ENCODE measurements around the gene ST6GAL1. TPM values are rescaled to one million over a fixed set of nuclear protein-coding genes. Genes with fewer than 3 reads are reported as not detected.
"Not testable (repeated sequence)": the region's sequence is repeated elsewhere in the genome, so short reads cannot be mapped to it uniquely, and the experiment has no call there.

Gene ST6GAL1
- total RNA-seq, 2 experiments from 2014 or later: 101 to 104 TPM

DNA sequence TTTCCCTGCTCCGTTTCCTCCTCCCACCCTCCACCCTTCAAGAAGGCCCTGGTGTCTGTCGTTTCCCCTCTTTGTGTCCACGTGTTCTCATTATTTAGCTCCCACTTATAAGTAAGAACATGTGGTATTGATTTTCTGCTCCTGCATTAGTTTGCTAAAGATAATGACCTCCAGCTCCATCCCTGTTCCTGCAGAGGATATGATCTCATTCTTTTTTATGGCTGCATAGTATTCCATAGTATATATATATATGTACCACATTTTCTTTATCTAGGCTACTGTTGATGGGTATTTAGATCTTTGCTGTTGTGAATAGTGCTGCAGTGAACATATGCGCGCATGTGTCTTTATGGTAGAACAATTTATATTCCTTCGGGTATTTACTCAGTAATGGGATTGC, 4.8 kb downstream of the ST6GAL1 start:
- CTCF ChIA-PET: no interaction called here
- POLR2A ChIA-PET: no interaction called here

DNA sequence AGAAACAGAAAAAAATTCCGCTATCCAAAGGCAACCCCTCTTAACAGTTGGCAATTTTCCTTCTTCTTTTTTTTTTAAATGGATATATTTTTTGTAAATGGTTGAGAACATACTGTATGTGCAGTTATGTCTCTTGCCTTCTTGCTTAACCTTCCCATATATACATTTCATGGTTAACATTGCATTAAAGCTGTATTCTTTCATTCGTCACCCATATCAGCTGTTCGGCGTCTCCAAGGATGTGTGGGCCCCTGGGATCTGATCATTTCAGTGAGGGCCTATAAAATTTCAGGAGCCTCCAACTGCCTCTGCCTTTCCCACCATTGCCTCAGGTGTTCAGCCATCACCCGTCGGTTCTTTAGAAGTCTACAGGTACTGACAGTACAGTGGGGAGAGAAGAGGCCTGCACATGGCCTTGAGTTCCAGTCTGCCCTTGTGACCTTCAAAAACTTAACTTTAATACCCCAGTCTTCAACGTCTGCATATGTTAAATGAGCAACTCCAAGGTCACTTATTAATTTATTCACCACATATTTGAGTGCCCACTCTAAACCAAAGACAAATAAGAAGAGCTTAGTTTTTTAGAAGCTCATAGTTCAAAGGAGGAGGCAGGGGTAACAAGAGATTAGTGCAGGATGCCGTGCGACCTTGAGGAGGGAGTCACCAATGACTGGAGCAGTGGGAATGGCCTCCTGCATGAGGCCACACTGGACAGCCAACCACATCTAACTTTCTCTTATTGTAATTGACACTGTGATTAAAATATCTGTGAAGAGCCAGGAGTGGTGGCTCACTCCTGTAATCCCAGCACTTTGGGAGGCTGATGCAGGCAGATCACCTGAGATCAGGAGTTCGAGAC, 6.9 kb downstream of the ST6GAL1 start:
- ChIA-PET CTCF (interaction anchor here (1.1 kb wide), 1 partner anchor 13 kb away, joined by 3 read pairs; no protein-coding TSS in a partner anchor), POLR2A (no interaction called here)

DNA sequence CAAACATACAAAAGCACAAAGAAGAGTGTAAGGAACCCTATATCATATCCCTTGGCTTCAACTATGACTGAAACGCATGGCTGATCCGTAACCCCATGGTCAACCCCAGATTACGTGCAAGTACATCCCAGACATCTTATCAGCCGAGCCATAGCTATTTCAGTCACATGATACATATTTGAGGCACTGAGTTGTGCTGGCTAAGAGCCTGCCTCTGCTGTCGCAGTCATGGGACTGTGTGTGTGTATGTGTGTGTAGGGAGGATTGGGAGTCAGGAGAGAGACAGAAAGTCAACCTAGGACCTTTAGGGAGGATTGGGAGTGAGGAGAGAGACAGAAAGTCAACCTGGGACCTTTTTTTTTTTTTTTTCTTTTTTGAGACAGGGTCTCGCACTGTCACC, 8.4 kb downstream of the ST6GAL1 start:
- POLR2A ChIA-PET: interaction anchor here (0.6 kb wide), 1 partner anchor 91 kb away, joined by 5 read pairs; no protein-coding TSS in a partner anchor
- CTCF ChIA-PET: no interaction called here

DNA sequence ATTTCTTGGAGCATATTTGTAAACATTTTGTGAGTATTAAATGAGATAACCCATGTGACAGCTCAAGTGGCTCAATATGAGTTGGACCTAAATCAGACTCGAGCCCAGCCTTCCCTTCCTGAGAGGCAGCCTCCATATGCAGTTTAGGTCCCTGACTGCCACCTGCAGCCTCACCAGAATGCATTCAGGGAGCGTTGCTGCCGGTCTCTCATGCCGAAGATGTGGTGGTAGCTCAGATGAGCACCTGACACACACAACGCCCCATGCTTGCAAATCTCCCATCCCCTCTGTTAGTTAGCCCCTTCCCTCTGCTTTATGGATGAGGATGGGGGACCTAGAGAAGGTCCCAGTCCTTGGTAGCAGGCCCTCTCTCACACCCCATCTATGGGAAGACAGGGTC, 9.2 kb downstream of the ST6GAL1 start:
- CTCF ChIA-PET: no interaction called here
- POLR2A ChIA-PET: no interaction called here

DNA sequence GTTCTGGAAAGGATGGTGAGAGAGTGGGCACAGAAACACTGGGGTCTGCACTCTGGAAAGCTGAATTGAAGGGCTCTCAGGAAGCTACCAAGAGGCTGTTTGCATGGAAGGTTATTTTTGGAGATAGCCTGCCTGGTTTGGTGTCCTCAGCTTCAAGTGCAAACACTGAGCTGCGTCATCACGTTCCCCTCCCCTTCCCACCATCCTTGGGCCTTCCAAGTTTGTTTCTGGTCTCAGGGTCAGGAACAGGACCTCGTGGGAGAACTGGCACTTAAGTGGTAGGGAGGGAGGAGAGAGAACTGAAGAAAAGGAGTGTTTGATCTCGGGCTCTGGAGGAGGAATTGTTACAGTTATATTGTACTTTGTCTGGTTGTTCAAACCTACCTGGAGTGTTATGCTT, 10.6 kb downstream of the ST6GAL1 start:
- CTCF ChIA-PET: interaction anchor here (0.6 kb wide), 1 partner anchor 23 kb away, joined by 4 read pairs; no protein-coding TSS in a partner anchor
- POLR2A ChIA-PET: interaction anchor here (0.6 kb wide), 1 partner anchor 18 kb away, joined by 3 read pairs; no protein-coding TSS in a partner anchor

DNA sequence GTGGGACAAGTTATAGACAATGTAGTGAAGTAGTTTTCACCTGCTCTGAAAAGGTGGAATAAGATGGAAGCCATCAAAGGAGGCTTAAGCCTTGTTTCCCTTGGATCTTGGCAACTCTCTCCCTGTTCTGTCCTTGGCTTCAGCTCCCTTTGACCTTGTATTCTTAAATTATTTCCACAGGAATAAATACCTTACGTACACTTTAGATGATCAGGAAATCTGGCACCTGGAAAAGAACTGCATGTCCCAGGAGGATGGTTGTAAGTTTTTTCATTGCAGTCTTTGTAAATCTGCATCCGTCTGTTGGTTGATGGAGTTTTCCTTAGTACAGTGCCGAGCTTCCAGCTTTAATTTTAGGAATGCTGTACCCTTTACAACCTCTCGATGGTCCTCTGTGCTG, 11.8 kb downstream of the ST6GAL1 start:
- ChIA-PET POLR2A (no interaction called here), CTCF (interaction anchor here (1.2 to 1.7 kb wide), 2 partner anchors 10 to 198 kb away, joined by 3 to 4 read pairs; partner anchors contain the start of gene RPL39L)

DNA sequence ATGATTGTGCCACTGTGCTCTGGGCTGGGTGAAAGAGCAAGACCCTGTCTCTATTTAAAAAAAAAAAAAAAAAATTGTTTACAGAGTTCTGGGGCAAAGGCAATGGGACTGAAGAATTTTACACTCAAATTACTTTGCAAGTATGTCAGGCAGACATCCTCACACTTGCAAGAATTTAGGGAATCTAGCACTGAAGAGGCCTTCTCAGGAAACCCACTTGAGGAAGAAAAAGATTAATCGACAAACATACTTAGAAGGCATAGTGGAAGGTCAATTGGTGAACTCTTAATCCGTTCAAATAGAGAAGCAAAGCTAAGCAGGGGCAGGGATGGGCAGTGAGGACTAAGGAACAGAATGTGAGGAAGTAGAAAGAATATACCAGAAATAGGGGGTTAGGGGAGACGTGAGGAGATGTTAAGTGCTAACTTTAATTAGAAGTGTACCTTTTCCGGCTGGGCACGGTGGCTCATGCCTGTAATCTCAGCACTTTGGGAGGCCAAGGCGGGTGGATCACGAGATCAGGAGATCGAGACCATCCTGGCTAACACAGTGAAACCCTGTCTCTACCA, 15.0 kb downstream of the ST6GAL1 start:
- ChIA-PET CTCF (interaction anchor here (0.7 kb wide), 3 partner anchors 16 to 164 kb away, joined by 3 to 4 read pairs (median 4); no protein-coding TSS in a partner anchor), POLR2A (interaction anchor here (0.6 kb wide), 1 partner anchor 15 kb away, joined by 3 read pairs; the partner anchor contains the start of gene ST6GAL1)

DNA sequence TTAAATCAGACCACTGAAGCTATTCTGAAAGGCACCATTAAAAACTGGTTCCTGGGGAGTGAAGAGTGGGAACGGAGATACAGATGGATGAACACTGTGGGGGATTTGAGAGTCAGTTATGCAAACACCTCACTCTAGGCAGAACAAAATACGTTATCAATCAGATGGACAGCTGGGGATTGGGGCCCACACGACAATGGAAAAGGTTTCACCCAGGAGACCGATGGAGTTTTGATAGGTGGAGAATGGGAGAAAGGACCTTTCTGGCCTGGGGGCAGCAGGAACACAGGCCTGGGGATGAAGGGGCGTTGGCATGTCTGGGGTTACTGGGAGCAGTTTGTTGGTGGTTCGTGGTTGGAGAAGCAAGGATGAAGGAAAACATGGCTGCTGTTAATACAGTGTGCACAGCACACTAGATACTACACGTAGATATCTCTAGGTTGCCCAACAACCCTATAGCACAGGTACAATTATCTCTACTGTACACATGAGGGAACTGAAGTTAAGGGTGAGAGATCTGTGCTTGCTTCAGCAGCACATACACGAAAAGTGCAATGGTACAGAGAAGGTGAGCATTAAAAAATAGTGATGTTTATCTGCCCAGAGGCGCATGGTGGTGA, 16.5 kb downstream of the ST6GAL1 start:
- POLR2A ChIA-PET: no interaction called here

DNA sequence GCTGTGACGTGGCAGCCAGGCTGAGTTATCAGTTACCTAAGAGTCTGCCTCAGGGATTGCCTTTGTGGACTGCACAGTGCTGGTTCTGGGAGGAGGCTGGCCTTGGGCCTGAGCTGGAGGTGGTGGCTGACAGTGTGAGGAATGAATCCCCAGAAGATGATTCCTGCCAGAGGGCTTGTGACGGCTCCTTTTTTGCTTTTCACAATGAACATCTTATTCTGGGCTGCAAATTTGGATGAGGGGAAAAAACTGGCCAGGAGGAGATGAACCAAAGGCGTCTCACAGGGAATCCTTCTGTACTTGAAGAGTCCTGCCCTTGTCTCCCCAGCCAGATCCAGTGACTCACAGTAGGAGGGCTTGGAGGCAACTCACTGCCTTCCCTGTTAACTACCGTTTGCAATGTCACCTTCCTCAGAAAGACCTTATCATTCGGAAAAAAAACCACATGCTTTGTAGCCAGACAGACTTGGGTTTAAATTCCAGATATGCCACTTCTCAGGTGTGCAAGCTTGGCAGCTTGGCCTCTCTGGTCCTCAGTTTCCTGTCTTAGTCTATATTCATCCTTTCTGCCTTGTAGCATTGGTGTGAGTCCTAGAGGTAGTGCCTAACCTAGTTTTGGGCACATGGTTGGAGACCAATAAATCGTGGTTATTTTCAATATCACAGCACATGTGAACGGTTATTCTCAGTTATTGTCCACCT, 19.1 kb downstream of the ST6GAL1 start:
- ChIA-PET POLR2A (no interaction called here), CTCF (no interaction called here)

More for the DNA sequence above, 16.5 kb downstream of the ST6GAL1 start:
- CTCF ChIA-PET: interaction anchor here (1.1 kb wide), 1 partner anchor 32 kb away, joined by 4 read pairs; no protein-coding TSS in a partner anchor

DNA sequence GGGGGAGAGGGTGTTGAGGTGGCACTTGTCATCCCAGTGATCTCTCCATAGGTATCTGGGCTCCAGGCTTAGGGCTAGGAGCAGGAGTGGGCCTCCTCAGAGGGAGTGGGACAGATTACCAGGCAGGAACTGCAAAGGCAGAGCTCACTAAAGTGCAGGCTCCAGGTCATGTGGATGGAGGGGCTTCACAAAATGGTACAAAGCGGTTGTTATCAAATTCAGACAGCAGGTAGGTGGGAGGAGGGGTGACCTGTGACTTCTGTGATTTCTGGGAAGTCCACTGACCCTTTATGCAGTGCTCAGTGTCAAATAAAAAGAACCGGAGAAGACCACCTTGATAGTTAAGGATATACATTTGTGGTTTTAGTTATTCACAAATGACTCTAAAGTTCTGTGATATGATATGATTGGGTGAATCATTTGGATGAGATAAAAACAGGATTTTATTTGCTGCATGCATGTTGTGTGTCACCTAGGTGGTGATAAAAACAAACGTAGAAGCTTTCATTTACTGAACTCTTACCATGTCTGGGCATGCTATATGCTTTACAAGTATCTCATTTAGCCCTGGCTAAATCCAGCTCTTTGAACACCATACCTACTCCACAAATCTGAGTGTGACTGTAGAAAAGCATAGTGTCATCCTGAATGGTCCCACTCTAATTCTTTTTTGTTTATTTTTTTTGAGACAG, 20.2 kb downstream of the ST6GAL1 start:
- ChIA-PET POLR2A (no interaction called here), CTCF (no interaction called here)

DNA sequence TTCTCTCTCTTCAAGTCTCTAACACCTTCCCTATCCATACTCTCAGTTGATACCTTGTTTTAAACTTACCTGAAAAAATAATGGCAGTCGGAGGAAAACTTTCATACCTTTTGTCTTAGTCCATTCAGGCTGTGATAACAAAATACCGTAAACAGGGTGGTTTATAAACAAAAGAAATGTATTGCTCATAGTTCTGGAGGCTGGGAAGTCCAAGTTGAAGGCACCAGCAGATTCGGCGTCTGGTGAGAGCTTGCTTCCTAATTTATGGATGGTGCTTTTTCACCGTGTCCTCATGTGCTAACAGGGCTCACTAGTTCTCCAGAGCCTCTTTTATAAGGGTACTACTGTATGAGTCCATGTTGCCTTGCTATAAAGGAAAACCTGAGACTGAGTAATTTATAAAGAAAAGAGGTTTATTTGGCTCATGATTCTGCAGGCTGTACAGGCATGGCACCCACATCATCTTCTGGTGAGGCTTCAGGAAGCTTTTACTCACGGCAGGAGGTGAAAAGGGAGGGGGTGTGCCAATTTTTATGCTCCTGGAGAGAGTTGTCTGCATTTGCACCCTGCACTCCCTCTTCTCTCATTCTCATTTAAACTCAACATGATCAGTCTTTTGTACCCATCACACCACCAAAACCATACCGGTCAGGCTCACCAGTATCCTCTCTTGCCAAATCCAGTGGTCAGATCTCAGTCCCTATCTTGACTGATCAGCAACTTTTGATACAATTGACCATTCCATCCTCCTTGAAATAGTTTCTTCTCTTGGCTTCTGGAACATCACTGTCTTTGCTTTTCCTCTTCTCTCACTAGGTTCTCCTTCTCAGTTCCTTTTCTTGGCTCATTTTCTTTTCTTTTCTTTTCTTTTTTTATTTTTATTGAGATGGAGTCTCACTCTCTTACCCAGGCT, 21.6 kb downstream of the ST6GAL1 start:
- POLR2A ChIA-PET: no interaction called here
- CTCF ChIA-PET: no interaction called here

DNA sequence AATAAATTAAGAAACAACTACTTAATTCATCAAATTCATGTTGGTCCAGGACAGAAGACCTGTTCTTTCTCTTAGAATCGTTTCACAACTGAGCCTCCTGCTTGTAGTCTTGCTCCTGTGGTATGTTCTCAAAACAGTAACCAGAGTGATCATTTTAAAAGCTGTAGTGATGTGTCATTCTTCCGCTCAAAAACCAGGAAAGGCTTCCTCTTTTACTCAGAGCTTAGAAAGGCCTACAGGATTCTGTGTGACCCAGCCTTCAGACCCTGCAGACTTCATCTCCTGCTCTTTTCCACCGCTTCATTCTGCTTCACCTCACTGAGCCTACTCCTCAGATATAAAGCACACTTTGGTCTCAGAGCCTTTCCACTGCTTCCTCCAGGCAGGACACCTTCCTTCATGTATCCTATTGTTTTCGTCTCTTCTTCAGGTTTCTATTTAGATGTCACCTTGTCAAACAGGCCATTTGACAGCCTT, 22.7 kb downstream of the ST6GAL1 start:
- CTCF ChIA-PET: interaction anchor here (0.7 kb wide), 1 partner anchor 88 kb away, joined by 3 read pairs; no protein-coding TSS in a partner anchor
- POLR2A ChIA-PET: interaction anchor here (0.6 to 0.7 kb wide), 2 partner anchors 20 to 72 kb away, joined by 4 read pairs; no protein-coding TSS in a partner anchor

DNA sequence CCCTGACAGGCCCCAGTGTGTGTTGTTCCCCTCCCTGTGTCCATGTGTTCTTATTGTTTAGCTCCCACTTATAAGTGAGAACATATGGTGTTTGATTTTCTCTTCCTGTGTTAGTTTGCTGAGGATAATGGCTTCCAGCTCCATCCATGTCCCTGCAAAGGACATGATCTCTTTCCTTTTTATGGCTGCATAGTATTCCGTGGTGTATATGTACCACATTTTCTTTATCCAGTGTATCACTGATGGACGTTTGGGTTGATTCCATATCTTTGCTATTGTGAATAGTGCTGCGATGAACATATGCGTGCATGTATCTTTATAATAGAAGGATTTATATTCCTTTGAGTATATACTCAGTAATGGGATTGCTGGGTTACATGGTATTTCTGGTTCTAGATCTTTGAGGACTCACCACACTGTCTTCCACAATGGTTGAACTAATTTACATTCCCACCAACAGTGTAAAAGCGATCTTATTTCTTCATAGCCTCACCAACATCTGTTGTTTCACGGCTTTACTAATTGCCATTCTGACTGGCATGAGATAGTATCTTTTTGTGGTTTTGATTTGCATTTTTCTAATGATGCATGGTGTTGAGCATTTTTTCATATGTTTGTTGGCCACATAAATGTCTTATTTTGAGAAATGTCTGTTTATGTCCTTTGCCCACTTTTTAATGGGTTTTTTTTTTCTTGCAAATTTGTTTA, 23.8 kb downstream of the ST6GAL1 start:
- CTCF ChIA-PET: not testable (repeated sequence)

DNA sequence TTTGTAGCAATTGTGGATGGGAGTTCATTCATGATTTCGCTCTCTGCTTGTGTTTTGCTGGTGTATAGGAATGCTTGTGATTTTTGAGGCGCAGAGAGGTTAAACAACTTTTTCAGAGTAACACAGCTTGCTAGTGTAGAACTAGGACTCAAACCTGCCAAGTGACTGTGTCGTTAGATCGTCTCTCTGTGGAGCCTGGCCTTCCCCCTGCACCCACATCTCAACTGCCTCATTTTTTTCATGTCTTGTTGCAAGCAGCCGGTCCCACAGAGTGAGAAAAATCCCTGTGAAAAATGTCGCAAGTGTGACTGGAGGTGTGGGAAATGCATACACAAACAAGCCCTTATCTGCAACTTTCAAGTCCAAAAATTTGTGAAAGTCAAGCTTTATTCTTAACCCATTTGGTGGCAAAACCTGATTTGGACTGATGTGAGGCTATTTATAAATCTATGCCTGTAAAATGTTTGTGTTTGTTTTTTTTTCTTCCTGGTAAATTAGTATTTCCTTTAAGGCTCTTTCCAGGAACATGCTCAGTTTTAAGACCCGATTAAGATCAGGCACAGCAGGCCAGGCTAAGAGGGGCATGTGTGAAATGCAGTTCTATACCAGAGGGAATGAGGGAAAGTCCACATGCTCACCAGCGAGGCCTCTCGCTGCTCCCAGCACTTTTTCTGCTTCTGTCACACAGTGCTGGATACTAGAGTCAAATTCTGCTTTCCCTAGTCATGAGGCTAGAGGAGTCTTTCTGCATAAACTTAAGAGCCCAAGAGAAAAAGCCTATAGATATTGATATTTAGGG, 25.8 kb downstream of the ST6GAL1 start:
- POLR2A ChIA-PET: no interaction called here
- CTCF ChIA-PET: no interaction called here

More for the DNA sequence above, 23.8 kb downstream of the ST6GAL1 start:
- POLR2A ChIA-PET: not testable (repeated sequence)

DNA sequence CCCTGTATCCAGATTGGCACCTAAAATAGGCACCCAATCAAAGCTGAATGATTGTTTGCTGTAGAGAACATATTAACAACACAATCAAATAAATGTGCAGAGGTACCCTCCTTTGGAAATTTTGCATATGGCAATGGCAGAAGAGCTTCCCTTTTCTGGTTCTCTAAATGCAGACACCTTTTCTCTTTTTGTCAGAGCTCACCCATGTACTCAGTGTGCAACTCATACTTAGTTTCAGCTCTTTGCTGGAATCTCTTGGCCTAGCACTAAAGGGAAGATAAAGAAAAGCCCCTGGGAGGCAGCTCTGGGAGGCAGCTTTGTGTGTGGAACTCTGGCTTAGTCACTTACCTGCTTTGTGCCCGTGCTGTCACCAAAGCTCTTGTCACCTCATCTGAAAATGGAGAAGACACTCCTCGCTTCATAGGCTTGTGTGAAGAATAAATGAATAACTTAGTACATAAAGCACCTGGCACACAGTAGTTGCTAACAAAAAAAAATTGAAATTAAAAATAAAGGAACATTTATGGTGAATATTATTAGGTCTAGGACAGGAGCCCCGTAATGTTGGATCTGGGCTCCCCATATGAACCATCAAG, 28.8 kb downstream of the ST6GAL1 start:
- CTCF ChIA-PET: interaction anchor here (0.7 kb wide), 1 partner anchor 28 kb away, joined by 4 read pairs; no protein-coding TSS in a partner anchor
- POLR2A ChIA-PET: interaction anchor here (0.6 kb wide), 1 partner anchor 18 kb away, joined by 3 read pairs; no protein-coding TSS in a partner anchor

DNA sequence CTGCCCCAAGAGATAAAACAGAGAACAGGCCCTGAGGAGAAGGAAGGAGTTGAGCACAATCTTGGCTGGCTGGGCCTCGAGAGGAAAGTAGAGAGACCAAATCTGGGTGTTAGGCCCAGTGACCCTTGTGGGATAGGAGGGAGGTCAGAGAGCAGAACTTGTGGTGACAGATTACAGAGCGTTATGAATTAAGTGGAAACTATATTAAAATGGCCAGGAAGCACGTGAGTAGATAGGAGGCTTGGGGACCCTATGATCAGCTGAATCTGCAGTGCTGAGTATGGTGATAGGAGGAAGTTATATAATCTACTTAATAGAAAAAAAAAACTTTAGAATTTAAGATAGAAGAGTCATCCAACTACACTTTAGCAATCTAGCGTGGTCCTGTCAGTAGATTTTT, 30.0 kb downstream of the ST6GAL1 start:
- ChIA-PET POLR2A (no interaction called here), CTCF (no interaction called here)

Data from activated CD8-positive, alpha-beta memory T cell treated with anti-CD3 and anti-CD28 coated beads for 36 hours (primary cell).